NCI-H2029 treated with DMSO at 0.1 percent for 48 hours (cell line): Measurements from ENCODE around the gene EXOC6B.

Experiments used
- DNase-seq: peaks from one replicate; lab custom pipeline; 2025; lab: John Stamatoyannopoulos, UW

EXOC6B gene

DNA sequence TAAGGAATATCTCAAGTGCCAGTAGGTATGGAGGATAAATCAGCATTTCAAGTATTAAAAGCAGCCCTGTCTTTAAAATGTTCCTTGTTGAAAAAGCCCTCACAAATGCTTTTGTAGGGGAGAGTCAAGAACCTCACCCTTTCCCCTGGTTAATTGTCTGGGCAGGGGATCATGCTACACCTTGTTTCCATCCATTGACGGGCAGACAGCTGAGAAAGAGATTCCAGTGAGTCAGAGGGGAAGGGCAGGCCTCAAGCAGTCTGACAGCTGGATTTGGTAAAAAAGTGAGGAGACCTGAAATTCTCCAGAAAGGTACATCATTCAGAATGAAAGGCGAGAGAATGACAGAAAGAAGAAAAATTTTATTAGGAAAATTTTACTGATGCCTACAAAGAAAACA is 475.0 kb downstream of the EXOC6B start:
- DNase-seq: no peak

- DNase-seq: no peak
Observed at GRCh38 chr2:72349016-72349415, 476.8 kb downstream of the EXOC6B start.

DNA sequence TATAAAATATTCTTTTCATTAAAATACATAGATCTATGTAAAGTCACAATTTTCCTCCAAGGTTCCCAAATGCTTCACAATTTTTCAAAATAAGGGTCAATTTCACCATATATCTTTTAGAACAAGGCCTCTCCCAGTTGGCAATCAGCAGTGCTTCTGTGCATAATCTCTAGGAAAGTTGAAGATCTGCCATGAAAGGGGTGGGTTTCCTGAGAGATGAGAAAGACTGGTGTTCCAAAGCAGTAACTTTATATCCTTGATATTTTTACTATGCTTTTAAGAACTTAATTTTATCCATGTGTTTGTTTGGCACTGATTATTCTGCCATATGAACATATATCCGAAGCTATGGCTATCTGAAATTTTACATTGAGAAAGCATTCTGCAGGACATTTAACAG is 478.8 kb downstream of the EXOC6B start:
- DNase-seq: no peak

DNA sequence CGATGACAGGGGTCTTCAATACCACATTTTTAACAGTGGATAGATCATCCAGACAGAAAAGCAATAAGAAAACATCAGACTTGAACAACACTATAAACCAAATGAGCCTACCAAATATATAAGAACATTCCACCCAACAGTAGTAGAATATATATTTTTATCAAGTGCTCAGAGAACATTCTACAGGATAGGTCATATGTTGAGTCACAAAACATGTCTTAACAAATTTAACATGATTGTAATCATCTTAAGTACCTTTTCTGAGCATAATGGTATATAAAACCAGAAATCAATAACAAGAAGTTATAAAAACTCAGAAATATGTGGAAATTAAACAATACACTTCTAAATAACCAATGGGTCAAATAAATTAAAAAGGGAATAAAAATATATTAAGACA is 484.2 kb downstream of the EXOC6B start:
- no peak for DNase-seq

DNA sequence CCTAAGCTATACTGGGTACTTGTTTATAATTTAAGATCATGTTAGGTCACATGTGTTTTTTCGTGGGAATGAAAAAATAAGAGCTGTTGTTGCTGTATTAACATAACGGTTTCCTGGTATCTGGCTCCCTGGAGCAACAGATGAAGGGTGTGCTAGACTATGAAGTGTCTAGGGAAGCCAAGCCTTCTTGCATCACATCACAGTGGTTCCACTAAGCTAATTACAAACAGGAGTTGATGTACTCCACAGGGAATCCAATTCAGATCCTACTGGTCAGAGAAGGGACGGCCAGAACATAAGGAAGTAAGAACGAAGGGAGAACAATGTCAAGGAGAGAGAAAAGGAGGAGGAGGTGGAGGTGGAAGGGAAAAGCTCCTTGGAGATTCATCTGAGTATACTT is 485.2 kb downstream of the EXOC6B start:
- no peak for DNase-seq

- DNase-seq: no peak
Observed at GRCh38 chr2:72338076-72338475, 487.8 kb downstream of the EXOC6B start.

- no peak for DNase-seq
Observed at GRCh38 chr2:72332720-72333119, 493.1 kb downstream of the EXOC6B start.

GRCh38 chr2:72330652-72331051 is 495.2 kb downstream of the EXOC6B start:
- no peak for DNase-seq

DNA sequence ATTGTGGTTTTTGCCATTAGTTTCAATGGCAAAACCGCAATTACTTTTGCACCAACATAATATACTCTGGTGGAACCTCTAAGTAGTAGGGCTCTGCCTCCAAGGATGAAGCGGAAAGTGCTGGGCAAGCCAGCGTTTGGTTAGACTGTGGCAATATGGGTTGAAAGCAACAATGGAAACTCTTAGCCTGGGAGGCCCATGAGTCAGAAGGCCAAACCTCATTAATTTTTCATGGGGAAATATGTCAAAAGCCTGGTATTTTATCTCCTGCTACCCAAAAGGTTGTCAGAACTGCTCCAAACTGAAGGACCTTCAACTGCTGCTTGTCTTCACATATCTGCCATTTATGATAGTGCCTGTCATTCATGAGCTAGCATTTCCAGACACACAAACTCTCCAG is 499.1 kb downstream of the EXOC6B start:
- DNase-seq: no peak

- no peak for DNase-seq
Observed at GRCh38 chr2:72325592-72326422, 500.0 kb downstream of the EXOC6B start.

GRCh38 chr2:72316774-72317173 is 509.1 kb downstream of the EXOC6B start:
- no peak for DNase-seq

GRCh38 chr2:72300147-72300684 is 525.6 kb downstream of the EXOC6B start:
- DNase-seq: no peak

GRCh38 chr2:72293620-72294019 is 532.2 kb downstream of the EXOC6B start:
- no peak for DNase-seq

DNA sequence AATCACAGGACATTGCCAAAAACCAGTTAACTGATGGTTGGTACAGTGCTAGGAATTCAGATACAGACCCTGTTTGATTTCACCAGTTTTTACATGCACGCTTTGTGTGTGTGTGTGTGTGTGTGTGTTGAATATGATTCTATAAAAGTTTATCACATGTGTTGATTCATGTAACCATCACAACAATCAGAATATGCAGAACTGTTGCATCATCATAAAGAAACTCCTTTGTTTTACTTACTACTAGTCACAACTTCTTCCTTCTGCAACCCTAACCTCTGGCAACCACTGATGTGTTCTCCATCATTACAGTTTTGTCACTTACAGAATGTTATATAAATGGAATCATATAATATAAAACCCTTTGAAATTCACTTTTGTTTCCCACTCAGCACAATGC is 533.4 kb downstream of the EXOC6B start:
- DNase-seq: no peak

DNA sequence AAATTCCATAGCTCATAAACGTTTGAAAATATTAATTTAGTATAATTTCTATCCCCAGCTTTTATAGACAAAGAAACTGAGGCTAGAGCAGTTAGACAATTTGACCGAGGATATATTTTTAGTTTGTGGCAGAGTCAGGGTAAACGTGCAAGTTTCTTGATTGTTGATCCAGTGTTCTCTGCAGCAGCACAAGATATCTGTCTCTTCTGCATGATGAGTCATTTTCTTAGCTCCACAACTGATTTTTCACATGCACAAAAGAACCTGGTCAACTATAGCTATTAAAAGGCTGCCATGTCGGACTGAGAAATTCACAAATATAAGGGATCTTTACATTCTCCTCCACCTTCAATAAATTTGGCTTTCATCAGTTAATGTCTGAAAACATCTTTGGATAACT is 534.8 kb downstream of the EXOC6B start:
- no peak for DNase-seq

GRCh38 chr2:72289736-72290135 is 536.1 kb downstream of the EXOC6B start:
- DNase-seq: no peak

DNA sequence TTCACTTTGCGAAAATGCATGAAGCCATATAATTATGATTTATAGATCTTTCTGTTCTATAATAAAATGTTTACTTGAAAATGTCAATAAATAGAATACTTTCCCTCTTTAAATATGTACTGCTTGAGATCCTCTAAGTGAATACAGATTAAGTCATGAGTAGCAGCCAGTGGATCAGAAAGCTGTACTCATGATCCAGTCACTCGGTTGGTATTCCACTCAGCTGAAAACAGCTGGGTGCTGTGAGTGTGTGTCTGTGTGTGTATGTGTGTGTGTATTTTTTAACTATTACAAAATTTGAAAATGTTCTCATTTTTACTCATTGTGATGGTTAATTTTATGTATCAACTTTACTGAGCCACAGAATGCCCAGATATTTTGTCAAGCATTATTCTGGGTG is 536.5 kb downstream of the EXOC6B start:
- DNase-seq: no peak

GRCh38 chr2:72278046-72278445 is 547.8 kb downstream of the EXOC6B start:
- no peak for DNase-seq

DNA sequence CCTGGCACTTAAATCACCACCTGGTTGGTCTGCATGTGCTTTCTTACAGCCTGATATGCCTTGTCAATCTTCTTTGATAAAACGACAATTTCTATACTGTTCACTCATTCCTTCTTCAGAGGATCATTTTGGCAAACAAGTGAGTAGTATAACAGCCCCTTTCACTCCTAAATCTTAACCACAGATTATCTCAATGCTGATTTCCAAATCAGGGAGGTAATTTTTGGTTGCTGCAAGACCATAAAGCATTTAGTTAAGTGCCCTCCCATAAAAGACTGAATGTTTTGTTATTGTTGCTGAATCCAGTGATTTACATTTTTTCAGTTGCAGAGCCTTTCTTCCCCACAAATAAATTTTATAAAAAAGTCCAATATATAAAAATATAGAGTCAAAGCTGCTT is 549.0 kb downstream of the EXOC6B start:
- DNase-seq: no peak

GRCh38 chr2:72276356-72276755 is 549.5 kb downstream of the EXOC6B start:
- no peak for DNase-seq

- DNase-seq: no peak
Observed at GRCh38 chr2:72275084-72275483, 550.7 kb downstream of the EXOC6B start.

GRCh38 chr2:72274380-72274797 is 551.4 kb downstream of the EXOC6B start:
- no peak for DNase-seq

- no peak for DNase-seq
Observed at GRCh38 chr2:72273384-72273783, 552.4 kb downstream of the EXOC6B start.
